Hepatocyte (in vitro differentiated cells): ENCODE measurements around the gene DNAJC1. TPM values are rescaled to one million over a fixed set of nuclear protein-coding genes. Genes with fewer than 3 reads are reported as not detected.

ENCODE experiments used
- DNase-seq: peaks from one replicate; pipeline ENCODE4 v3.0.0-alpha.2; 2016; ENCODE audit warnings: low spot score
- H2AFZ ChIP-seq: fragments of 200-600 bp; sonication (generic); 2 replicates; pipeline ENCODE4 v1.6.0; 2016; ENCODE audit warnings: antibody characterized with exemption, mild to moderate bottlenecking
- H3K27ac ChIP-seq: fragments of 200-600 bp; sonication (generic); 2 replicates; pipeline ENCODE4 v1.5.1; 2016; ENCODE audit warnings: mild to moderate bottlenecking
- H3K27me3 ChIP-seq: fragments of 200-600 bp; sonication (generic); 2 replicates; pipeline ENCODE4 v1.6.1; 2016
- H3K36me3 ChIP-seq: fragments of 200-600 bp; sonication (generic); replicated peaks from 2 replicates; pipeline ENCODE4 v1.5.1; 2016; ENCODE audit warnings: low read depth; ENCODE audit not compliant: insufficient read depth
- H3K4me1 ChIP-seq: fragments of 200-600 bp; sonication (generic); 2 replicates; pipeline ENCODE4 v1.5.1; 2016; ENCODE audit warnings: mild to moderate bottlenecking, moderate library complexity; ENCODE audit not compliant: insufficient read depth
- H3K4me2 ChIP-seq: fragments of 200-600 bp; sonication (generic); 2 replicates; pipeline ENCODE4 v1.6.0; 2016
- H3K4me3 ChIP-seq: fragments of 200-600 bp; sonication (generic); 2 replicates; pipeline ENCODE4 v1.5.1; 2016; ENCODE audit warnings: mild to moderate bottlenecking
- H3K79me2 ChIP-seq: fragments of 200-600 bp; sonication (generic); 2 replicates; pipeline ENCODE4 v1.6.0; 2017; ENCODE audit warnings: mild to moderate bottlenecking
- H3K9me2 ChIP-seq: fragments of 200-600 bp; sonication (generic); replicated peaks from 2 replicates; pipeline ENCODE4 v1.6.0; 2017; ENCODE audit warnings: mild to moderate bottlenecking; ENCODE audit not compliant: insufficient read depth
- H3K9me3 ChIP-seq: fragments of 200-600 bp; sonication (generic); 2 replicates; pipeline ENCODE4 v1.5.1; 2016; ENCODE audit warnings: low read depth, mild to moderate bottlenecking
- H4K20me1 ChIP-seq: fragments of 200-600 bp; sonication (generic); 2 replicates; pipeline ENCODE4 v1.6.0; 2016; ENCODE audit warnings: mild to moderate bottlenecking; ENCODE audit not compliant: insufficient read depth, poor library complexity, severe bottlenecking
- EZH2 ChIP-seq: fragments of 200-600 bp; sonication (generic); IDR thresholded peaks from 2 replicates; pipeline ENCODE4 v1.6.1; 2016; ENCODE audit warnings: antibody characterized with exemption, mild to moderate bottlenecking, borderline replicate concordance
- EZH2phosphoT487 ChIP-seq: fragments of 200-600 bp; sonication (generic); IDR thresholded peaks from one replicate; pipeline ENCODE4 v1.6.1; 2018; ENCODE audit warnings: antibody characterized with exemption, mild to moderate bottlenecking, low read depth, moderate library complexity; ENCODE audit not compliant: unreplicated experiment, severe bottlenecking
- WGBS: methylation state at CpG from one replicate; pipeline ENCODE4 v1.1.6; 2016; ENCODE audit warnings: low lambda C conversion rate; ENCODE audit errors: missing lambda C conversion rate; 5-methylcytosine and 5-hydroxymethylcytosine counted together
- polyA plus RNA-seq: library from polyadenylated mRNA; unstranded; fragments of >200 nt; fragmentation: Nextera tagmentation; extraction: Ambion mirVana; gene quantifications from 2 replicates; pipeline ENCODE4 v1.2.1, GENCODE V29; 2016
- total RNA-seq: library from RNA; depleted of rRNA; stranded (reverse); fragments of >200 nt; gene quantifications from 2 replicates; pipeline ENCODE4 v1.2.3, GENCODE V29; 2014
- TF ChIP-seq, protein P1 (sequence below): fragments of 200-600 bp; sonication (generic); IDR thresholded peaks from 2 replicates; pipeline ENCODE4 v1.5.1; 2016; ENCODE audit warnings: antibody characterized with exemption, mild to moderate bottlenecking; ENCODE audit not compliant: poor library complexity

The DNAJC1 gene
- total and polyA plus RNA-seq, 2 experiments from 2014 or later, result 64.6 to 91.7 TPM

DNA sequence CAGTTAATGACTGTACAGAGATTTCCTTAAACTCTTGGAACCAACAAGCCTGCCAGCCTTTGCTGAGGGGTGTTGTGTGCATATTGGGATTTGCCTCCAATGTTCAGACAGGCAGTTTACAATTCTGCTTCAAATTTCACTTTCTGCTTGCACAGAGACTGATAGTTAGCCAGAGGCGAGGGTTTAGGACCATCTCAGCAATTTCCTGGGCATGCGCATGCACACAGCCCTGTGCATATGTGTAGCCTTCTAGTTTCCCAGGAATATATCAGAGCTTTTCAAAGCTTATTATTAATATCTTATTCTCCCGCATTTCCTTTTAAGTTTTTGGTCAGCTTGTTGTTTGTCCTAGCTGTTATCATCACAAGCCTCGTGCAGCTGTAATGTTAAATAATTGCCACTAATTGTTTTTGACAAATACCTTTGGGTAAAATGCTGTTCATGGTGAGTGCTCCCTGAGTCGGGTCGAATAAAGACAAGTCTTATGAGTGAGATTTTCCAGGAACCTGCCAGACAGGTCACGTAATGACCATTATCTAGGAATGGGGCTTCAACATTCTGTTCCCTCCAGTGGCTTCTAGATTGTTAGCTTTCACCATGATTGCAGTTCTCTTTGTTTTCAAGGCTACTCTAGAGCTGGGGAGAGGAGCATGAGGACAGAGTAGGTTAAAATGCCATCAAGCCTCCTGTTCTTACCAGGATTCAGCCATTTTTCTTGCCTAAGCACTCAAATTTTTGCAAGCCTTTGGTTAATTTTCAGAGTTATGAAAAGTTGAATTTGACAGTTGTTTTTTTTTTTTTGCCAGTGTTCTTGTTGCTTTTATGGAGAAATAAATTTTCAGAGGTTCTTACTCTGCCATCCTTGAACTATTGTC, 24.1 kb upstream of the DNAJC1 start:
- Histone ChIP-seq H3K4me1 (no peaks in the 10 kb centered on the region), H4K20me1 (no peaks in the 10 kb centered on the region), H2AFZ (no peak overlapping the region), H3K36me3 (no peaks in the 10 kb centered on the region), H3K9me2 (no peaks in the 10 kb centered on the region), H3K79me2 (no peaks in the 10 kb centered on the region), H3K4me2 (no peak overlapping the region), H3K27ac (no peak overlapping the region), H3K4me3 (no peak overlapping the region), H3K27me3 (no peaks in the 10 kb centered on the region), H3K9me3 (no peaks in the 10 kb centered on the region)
- no peak for DNase-seq
- TF ChIP-seq EZH2phosphoT487, result no peak
- no peak for TF ChIP-seq EZH2
- TF ChIP-seq, protein P1, sequence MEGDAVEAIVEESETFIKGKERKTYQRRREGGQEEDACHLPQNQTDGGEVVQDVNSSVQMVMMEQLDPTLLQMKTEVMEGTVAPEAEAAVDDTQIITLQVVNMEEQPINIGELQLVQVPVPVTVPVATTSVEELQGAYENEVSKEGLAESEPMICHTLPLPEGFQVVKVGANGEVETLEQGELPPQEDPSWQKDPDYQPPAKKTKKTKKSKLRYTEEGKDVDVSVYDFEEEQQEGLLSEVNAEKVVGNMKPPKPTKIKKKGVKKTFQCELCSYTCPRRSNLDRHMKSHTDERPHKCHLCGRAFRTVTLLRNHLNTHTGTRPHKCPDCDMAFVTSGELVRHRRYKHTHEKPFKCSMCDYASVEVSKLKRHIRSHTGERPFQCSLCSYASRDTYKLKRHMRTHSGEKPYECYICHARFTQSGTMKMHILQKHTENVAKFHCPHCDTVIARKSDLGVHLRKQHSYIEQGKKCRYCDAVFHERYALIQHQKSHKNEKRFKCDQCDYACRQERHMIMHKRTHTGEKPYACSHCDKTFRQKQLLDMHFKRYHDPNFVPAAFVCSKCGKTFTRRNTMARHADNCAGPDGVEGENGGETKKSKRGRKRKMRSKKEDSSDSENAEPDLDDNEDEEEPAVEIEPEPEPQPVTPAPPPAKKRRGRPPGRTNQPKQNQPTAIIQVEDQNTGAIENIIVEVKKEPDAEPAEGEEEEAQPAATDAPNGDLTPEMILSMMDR, result no peak
- WGBS, result 68% methylated on average over 7 of the region's 7 CpGs

DNA sequence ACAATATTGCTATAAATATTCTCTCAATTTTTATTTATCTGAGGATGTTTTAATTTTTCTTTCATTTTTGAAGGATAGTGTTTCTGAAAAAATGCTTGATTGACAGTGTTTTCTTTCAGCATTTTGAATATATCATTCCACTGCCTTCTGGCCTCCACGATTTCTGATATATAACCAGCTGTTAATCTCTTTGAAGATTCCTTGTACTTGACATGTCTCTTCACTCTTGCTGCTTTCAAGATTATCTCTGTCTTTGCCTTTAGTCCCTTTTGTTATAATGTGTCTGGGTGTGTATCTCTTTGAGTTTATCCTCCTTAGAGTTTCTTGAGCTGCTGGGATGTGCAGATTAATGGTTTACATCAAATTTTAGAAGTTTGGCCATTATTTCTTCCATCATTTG, 22.8 kb upstream of the DNAJC1 start:
- Histone ChIP-seq H3K4me1 (peaks cover 3% of the 10 kb centered on the region), H3K27ac (no peak overlapping the region), H3K79me2 (no peaks in the 10 kb centered on the region), H3K9me2 (no peaks in the 10 kb centered on the region), H3K27me3 (no peaks in the 10 kb centered on the region), H3K9me3 (no peaks in the 10 kb centered on the region), H2AFZ (no peak overlapping the region), H3K4me3 (no peak overlapping the region), H4K20me1 (no peaks in the 10 kb centered on the region), H3K4me2 (no peak overlapping the region), H3K36me3 (no peaks in the 10 kb centered on the region)
- 85% methylated on average over 1 of the region's 1 CpG for WGBS
- no peak for DNase-seq
- TF ChIP-seq EZH2 (no peak), EZH2phosphoT487 (no peak)
- TF ChIP-seq, protein P1, result no peak

DNA sequence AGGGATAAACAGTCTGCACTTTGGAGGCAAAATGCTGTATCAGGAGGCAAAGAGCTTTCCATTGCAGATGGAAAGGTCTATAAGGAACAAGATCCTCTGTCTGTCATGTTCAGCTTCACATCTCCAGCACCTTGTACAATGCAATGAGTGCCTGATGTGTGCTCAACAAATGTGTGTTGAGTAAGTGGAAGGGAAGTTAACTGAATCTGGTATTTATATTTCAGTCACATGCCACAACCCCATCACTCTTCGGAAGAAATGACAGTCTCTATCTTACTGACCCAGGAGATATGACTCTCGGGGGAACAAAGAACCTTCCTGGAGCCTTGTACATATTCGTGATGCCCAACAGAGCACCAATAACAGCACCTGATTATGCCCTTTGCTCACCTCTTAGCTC, 20.0 kb upstream of the DNAJC1 start:
- peaks cover 3% of the 10 kb centered on the region for H3K4me1 ChIP-seq
- H3K27ac ChIP-seq, result no peak overlapping the region
- no peaks in the 10 kb centered on the region for H4K20me1 ChIP-seq
- DNase-seq, result no peak
- WGBS, result 57% methylated on average over 3 of the region's 3 CpGs
- no peak for TF ChIP-seq EZH2
- TF ChIP-seq, protein P1, result no peak
- H3K9me2 ChIP-seq, result no peaks in the 10 kb centered on the region
- H3K4me3 ChIP-seq, result no peak overlapping the region
- no peaks in the 10 kb centered on the region for H3K36me3 ChIP-seq
- no peaks in the 10 kb centered on the region for H3K9me3 ChIP-seq
- no peaks in the 10 kb centered on the region for H3K79me2 ChIP-seq
- no peak overlapping the region for H3K4me2 ChIP-seq
- H3K27me3 ChIP-seq, result no peaks in the 10 kb centered on the region
- no peak overlapping the region for H2AFZ ChIP-seq
